ENCODE measurements around the gene MARCHF10.

DNA sequence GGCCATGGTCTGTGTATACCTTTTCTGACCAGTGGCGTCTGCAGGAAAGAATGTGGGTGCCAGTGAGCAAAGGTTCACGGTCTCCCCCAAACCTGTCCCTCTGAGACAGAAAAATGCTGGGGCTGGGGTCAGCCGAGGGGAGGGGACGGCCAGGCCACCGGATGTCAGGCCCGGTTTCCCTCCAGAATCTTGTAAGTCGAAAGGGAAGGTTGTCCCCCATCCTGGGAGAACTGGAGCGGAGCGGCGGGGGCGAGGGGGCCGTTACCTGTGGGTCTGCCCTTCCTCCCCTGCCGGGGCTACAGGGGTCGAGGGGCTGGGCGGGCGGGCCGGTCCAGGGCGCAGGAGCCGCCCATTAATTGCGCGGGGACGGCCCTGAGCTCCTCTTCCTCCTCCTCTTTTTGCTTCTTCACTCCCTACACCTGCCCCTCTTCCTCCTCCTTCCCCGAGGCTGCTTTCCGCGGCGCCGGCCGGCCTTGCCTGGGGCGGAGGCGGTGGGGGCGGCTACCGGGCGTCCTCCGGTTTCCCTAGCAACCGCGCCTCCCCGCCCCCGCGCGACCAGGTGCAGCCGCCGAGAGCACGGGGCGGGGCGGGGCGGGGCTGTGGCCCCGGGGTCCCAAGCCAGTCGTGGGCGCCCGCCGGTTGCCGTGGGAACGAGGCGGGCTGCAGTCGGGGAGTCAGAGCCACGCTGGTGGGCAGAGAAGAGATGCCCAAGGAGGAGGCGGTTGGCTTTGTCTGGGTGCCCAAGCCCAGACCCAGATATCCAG is at the start of gene MARCHF10:
- TF ChIP-seq, protein P1, sequence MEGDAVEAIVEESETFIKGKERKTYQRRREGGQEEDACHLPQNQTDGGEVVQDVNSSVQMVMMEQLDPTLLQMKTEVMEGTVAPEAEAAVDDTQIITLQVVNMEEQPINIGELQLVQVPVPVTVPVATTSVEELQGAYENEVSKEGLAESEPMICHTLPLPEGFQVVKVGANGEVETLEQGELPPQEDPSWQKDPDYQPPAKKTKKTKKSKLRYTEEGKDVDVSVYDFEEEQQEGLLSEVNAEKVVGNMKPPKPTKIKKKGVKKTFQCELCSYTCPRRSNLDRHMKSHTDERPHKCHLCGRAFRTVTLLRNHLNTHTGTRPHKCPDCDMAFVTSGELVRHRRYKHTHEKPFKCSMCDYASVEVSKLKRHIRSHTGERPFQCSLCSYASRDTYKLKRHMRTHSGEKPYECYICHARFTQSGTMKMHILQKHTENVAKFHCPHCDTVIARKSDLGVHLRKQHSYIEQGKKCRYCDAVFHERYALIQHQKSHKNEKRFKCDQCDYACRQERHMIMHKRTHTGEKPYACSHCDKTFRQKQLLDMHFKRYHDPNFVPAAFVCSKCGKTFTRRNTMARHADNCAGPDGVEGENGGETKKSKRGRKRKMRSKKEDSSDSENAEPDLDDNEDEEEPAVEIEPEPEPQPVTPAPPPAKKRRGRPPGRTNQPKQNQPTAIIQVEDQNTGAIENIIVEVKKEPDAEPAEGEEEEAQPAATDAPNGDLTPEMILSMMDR (IDR thresholded peaks at IDR 0.05) = no peak
- no peak for TF ChIP-seq POLR2A (IDR thresholded peaks at IDR 0.05)

Measured in ovary (tissue), 3 donors.